SK-N-SH (cell line): ENCODE measurements around the gene CPT1C. TPM values are rescaled to one million over a fixed set of nuclear protein-coding genes. Genes with fewer than 3 reads are reported as not detected.

Experiments
- CTCF ChIA-PET: fragments of 300-600, 350-600 bp; formaldehyde crosslinking; extraction: SDS; loops from one replicate; lab custom pipeline; 2021; lab: Yijun Ruan, JAX
- POLR2A ChIA-PET: fragments of 350-600 bp; sonication (Branson Sonifier 250); formaldehyde crosslinking; extraction: SDS; loops from one replicate; lab custom pipeline; 2020; ENCODE audit warnings: antibody characterized with exemption, inconsistent platforms; lab: Yijun Ruan, JAX
- DNase-seq: peaks from one replicate; pipeline ENCODE4 v3.0.0; 2012
- H2AFZ ChIP-seq: fragments of 200-600 bp; sonication (generic); 2 replicates; pipeline ENCODE4 v1.8.1; 2016; ENCODE audit warnings: antibody characterized with exemption, mild to moderate bottlenecking, low read depth
- H3F3A ChIP-seq: fragments of 200-600 bp; sonication (generic); replicated peaks from 2 replicates; pipeline ENCODE3; 2016; ENCODE audit warnings: antibody characterized with exemption, mild to moderate bottlenecking; ENCODE audit not compliant: insufficient read depth
- H3K27ac ChIP-seq, 2 experiments: fragments of 200-500 bp in 1 of 2; fragments of 200-600 bp in 1 of 2; sonication (Bioruptor generic) in 1 of 2; sonication (generic), shearing (Covaris generic) in 1 of 2; 2 replicates each; pipeline versions ENCODE4 v1.5.1 to v1.6.1; 2014 to 2016; ENCODE audit warnings: low read depth in 2 of 2, inconsistent platforms in 1 of 2, low read length in 1 of 2, mild to moderate bottlenecking in 1 of 2, mixed read lengths in 1 of 2
- H3K27me3 ChIP-seq: fragments of 200-600 bp; sonication (generic), shearing (Covaris generic); 2 replicates; pipeline ENCODE4 v1.6.1; 2016; ENCODE audit warnings: mixed run types; ENCODE audit not compliant: insufficient read depth
- H3K36me3 ChIP-seq, 2 experiments: fragments of 200-500 bp in 1 of 2; fragments of 200-600 bp in 1 of 2; sonication (Bioruptor generic) in 1 of 2; sonication (generic) in 1 of 2; replicated peaks in 1 of 2; 2 replicates each; pipeline versions ENCODE3 to v1.5.1; 2014 to 2016; ENCODE audit warnings: low read length in 1 of 2, mild to moderate bottlenecking in 1 of 2; ENCODE audit not compliant: insufficient read depth in 2 of 2, control insufficient read depth in 1 of 2
- H3K4me1 ChIP-seq, 2 experiments: fragments of 200-500 bp in 1 of 2; fragments of 200-600 bp in 1 of 2; sonication (Bioruptor generic) in 1 of 2; sonication (generic), shearing (Covaris generic) in 1 of 2; 2 replicates each; pipeline versions ENCODE4 v1.5.1 to v1.6.1; 2014 to 2016; ENCODE audit warnings: low read depth in 1 of 2, low read length in 1 of 2, mixed run types in 1 of 2; ENCODE audit not compliant: insufficient read depth in 2 of 2, control insufficient read depth in 1 of 2
- H3K4me2 ChIP-seq: fragments of 200-600 bp; sonication (generic), shearing (Covaris generic); 2 replicates; pipeline ENCODE4 v1.6.1; 2017; ENCODE audit warnings: mixed run types
- H3K4me3 ChIP-seq, 2 experiments: fragments of 200-500 bp in 1 of 2; fragments of 200-600 bp in 1 of 2; sonication (Bioruptor generic) in 1 of 2; sonication (generic), shearing (Covaris generic) in 1 of 2; 2 replicates each; pipeline versions ENCODE4 v1.5.1 to v1.8.1; 2014 to 2016; ENCODE audit warnings: low read depth in 2 of 2, inconsistent platforms in 1 of 2, low read length in 1 of 2, mild to moderate bottlenecking in 1 of 2, mixed read lengths in 1 of 2, moderate library complexity in 1 of 2
- H3K79me2 ChIP-seq: fragments of 200-600 bp; sonication (generic); 2 replicates; pipeline ENCODE4 v1.8.1; 2017; ENCODE audit warnings: mild to moderate bottlenecking; ENCODE audit not compliant: insufficient read depth
- H3K9ac ChIP-seq: fragments of 200-600 bp; sonication (generic); 2 replicates; pipeline ENCODE4 v1.6.1; 2017; ENCODE audit warnings: mixed run types
- H3K9me2 ChIP-seq: fragments of 200-600 bp; sonication (generic); 2 replicates; pipeline ENCODE4 v1.6.1; 2017; ENCODE audit warnings: mixed run types
- H3K9me3 ChIP-seq: fragments of 200-600 bp; sonication (generic); 2 replicates; pipeline ENCODE4 v1.6.1; 2017; ENCODE audit warnings: mixed run types, mild to moderate bottlenecking, moderate library complexity
- H4K20me1 ChIP-seq: fragments of 200-600 bp; sonication (generic); 2 replicates; pipeline ENCODE4 v1.6.1; 2017; ENCODE audit warnings: mild to moderate bottlenecking, mixed run types; ENCODE audit not compliant: insufficient read depth
- CHD2 ChIP-seq: fragments of 150-350 bp; IDR thresholded peaks from 2 replicates; pipeline ENCODE4 v1.6.1; 2018; ENCODE audit warnings: low read length; ENCODE audit not compliant: partially characterized antibody
- ELF1 ChIP-seq: IDR thresholded peaks from 2 replicates; pipeline ENCODE4 v1.4.0; 2012
- FOSL2 ChIP-seq: IDR thresholded peaks from 2 replicates; pipeline ENCODE4 v1.4.0; 2012; ENCODE audit warnings: low read depth, mild to moderate bottlenecking, moderate library complexity, borderline replicate concordance
- JUND ChIP-seq: IDR thresholded peaks from 2 replicates; pipeline ENCODE4 v1.4.0; 2012
- MAX ChIP-seq: IDR thresholded peaks from 2 replicates; pipeline ENCODE4 v1.4.0; 2012; ENCODE audit warnings: low read depth
- MXI1 ChIP-seq: IDR thresholded peaks from 2 replicates; pipeline ENCODE4 v1.6.1; 2012; ENCODE audit warnings: mild to moderate bottlenecking, low read depth, low read length, improper control_type of control experiment
- POLR2AphosphoS5 ChIP-seq: IDR thresholded peaks from 2 replicates; pipeline ENCODE4 v1.6.1; 2012; ENCODE audit warnings: low read depth, low read length
- SIN3A ChIP-seq: IDR thresholded peaks from 2 replicates; pipeline ENCODE4 v1.6.1; 2012; ENCODE audit warnings: low read depth, mild to moderate bottlenecking, low read length, moderate library complexity, borderline replicate concordance
- TCF12 ChIP-seq: IDR thresholded peaks from 2 replicates; pipeline ENCODE4 v1.4.0; 2012
- USF1 ChIP-seq: IDR thresholded peaks from 2 replicates; pipeline ENCODE4 v1.4.0; 2012; ENCODE audit warnings: low read depth, borderline replicate concordance
- USF2 ChIP-seq: fragments of 150-350 bp; IDR thresholded peaks from 2 replicates; pipeline ENCODE4 v1.6.1; 2017; ENCODE audit warnings: antibody characterized with exemption, low read length, low read depth, borderline replicate concordance
- WGBS: methylation state at CpG from one replicate; pipeline ENCODE4 v1.1.6; 2017; ENCODE audit warnings: low lambda C conversion rate; 5-methylcytosine and 5-hydroxymethylcytosine counted together
- polyA plus RNA-seq, 3 experiments: library from polyadenylated mRNA; depleted of rRNA; stranded (reverse); fragments of >200 nt; gene quantifications; 2 replicates each; pipeline ENCODE4 v1.2.3, GENCODE V29; 2012

CPT1C gene
- polyA plus RNA-seq, 1 of the 3 experiments (the other 2 are of a cell fraction) = 139 TPM

GRCh38 chr19:49705919-49706318, 15.0 kb downstream of the CPT1C start (continued):
- no peak for TF ChIP-seq MAX
- no peak for TF ChIP-seq USF2

- Histone ChIP-seq H3K27ac (peak overlapping the region in 1 of 2 experiments; percentile 31; a peak in 1 of 4 replicates), H4K20me1 (no peaks in the 10 kb centered on the region), H3K79me2 (no peaks in the 10 kb centered on the region), H3K4me1 (peaks cover 0 to 8% of the 10 kb centered on the region in 2 experiments; a peak in 1 of 4 replicates), H3K9me3 (no peaks in the 10 kb centered on the region), H3K4me3 (no peak overlapping the region), H3K27me3 (no peaks in the 10 kb centered on the region), H3K4me2 (no peak overlapping the region), H2AFZ (no peak overlapping the region), H3K9ac (no peak overlapping the region), H3K9me2 (no peaks in the 10 kb centered on the region), H3F3A (peaks cover 7% of the 10 kb centered on the region), H3K36me3 (peaks cover 5 to 24% of the 10 kb centered on the region in 2 experiments)
- WGBS = 79% methylated on average over 20 of the region's 20 CpGs
- peak; percentile 20; the same call in 1 of the 2 replicates for TF ChIP-seq JUND
- TF ChIP-seq TCF12 = no peak
- TF ChIP-seq MAX = peak; percentile 85
- TF ChIP-seq FOSL2 = peak; percentile 64; the same call in 1 of the 2 replicates
- TF ChIP-seq SIN3A = no peak
- no peak for TF ChIP-seq ELF1
- TF ChIP-seq USF1 = no peak
- DNase-seq = no peak
- ChIA-PET POLR2A (no interaction called here), CTCF (no interaction called here)
Measured at GRCh38 chr19:49710372-49710951, 19.5 kb downstream of the CPT1C start.

GRCh38 chr19:49712397-49712859, 21.5 kb downstream of the CPT1C start:
- Histone ChIP-seq H3K4me3 (peak overlapping the region in 1 of 2 experiments; percentile 24; a peak in 2 of 4 replicates), H4K20me1 (no peaks in the 10 kb centered on the region), H2AFZ (no peak overlapping the region), H3K9me2 (no peaks in the 10 kb centered on the region), H3K9ac (peak overlapping the region; percentile 21; the same call in 1 of the 2 replicates), H3K36me3 (peaks cover 0 to 12% of the 10 kb centered on the region in 2 experiments), H3K27ac (peak overlapping the region in 1 of 2 experiments; percentile 75; a peak in 2 of 4 replicates), H3K4me2 (no peak overlapping the region), H3K4me1 (peaks cover 0 to 8% of the 10 kb centered on the region in 2 experiments; a peak in 1 of 4 replicates), H3K9me3 (no peaks in the 10 kb centered on the region), H3F3A (peaks cover 7% of the 10 kb centered on the region), H3K27me3 (no peaks in the 10 kb centered on the region), H3K79me2 (no peaks in the 10 kb centered on the region)
- CTCF ChIA-PET = interaction anchor here (1.3 to 2.1 kb wide), 3 partner anchors 22 to 226 kb away, joined by 3 to 10 read pairs (median 5); partner anchors contain the start of gene ADM5
- WGBS = 18% methylated on average over 16 of the region's 20 CpGs
- TF ChIP-seq POLR2AphosphoS5 (peak; percentile 55; the same call in 1 of the 2 replicates), CHD2 (peak; percentile 56), USF1 (no peak), MXI1 (peak; percentile 89)
- peak; percentile 93 for DNase-seq
- POLR2A ChIA-PET = interaction anchor here (0.6 to 1.5 kb wide), 7 partner anchors 10 to 133 kb away, joined by 3 to 6 read pairs (median 4); partner anchors contain the start of gene AP2A1
